ENCODE data around the gene RSPH1.

The RSPH1 gene

GRCh38 chr21:42423197-42423675 lies 72.8 kb downstream of the RSPH1 start:
- DNase-seq (ENCODE audit: low read depth) = no peak
- in situ Hi-C loops (cut with HindIII; ENCODE audit: low sequenced_read_pairs) = no loop called here
- H3K4me3 ChIP-seq (ENCODE audit: low read depth, low read length) = no peak overlapping the region
- no peak for TF ChIP-seq CTCF (IDR thresholded peaks at IDR 0.05; ENCODE audit: low read depth, low read length, missing control alignments)

Measured in astrocyte of the cerebellum (primary cell).